Colonic mucosa (tissue), 4 donors: ENCODE results near the gene PUS3. TPM values are rescaled to one million over a fixed set of nuclear protein-coding genes. Genes with fewer than 3 reads are reported as not detected.

ENCODE experiments used
- DNase-seq: peaks from one replicate; pipeline ENCODE4 v3.0.0-alpha.2; 2020
- H3K27ac ChIP-seq: fragments of 200-600 bp; one replicate; pipeline ENCODE4 v1.8.0; 2021
- H3K27me3 ChIP-seq: fragments of 200-600 bp; one replicate; pipeline ENCODE4 v1.8.0; 2021
- H3K36me3 ChIP-seq: fragments of 200-600 bp; one replicate; pipeline ENCODE4 v1.8.0; 2021
- H3K4me1 ChIP-seq: fragments of 200-600 bp; one replicate; pipeline ENCODE4 v1.8.0; 2021; ENCODE audit warnings: mild to moderate bottlenecking
- H3K4me3 ChIP-seq: fragments of 200-600 bp; one replicate; pipeline ENCODE4 v1.8.0; 2021
- H3K9ac ChIP-seq, 2 donors: one replicate each; pipeline ENCODE4 v1.7.0; 2013; ENCODE audit warnings: control low read depth in 2 of 2, low read depth in 2 of 2, low read length in 2 of 2
- H3K9me3 ChIP-seq: fragments of 200-600 bp; one replicate; pipeline ENCODE4 v1.8.0; 2021
- CTCF ChIP-seq: fragments of 200-600 bp; IDR thresholded peaks from one replicate; pipeline ENCODE4 v1.8.0; 2022; ENCODE audit warnings: antibody characterized with exemption, mild to moderate bottlenecking
- intact Hi-C: fragments of 100-400 bp; cut with DNase I; formaldehyde crosslinking; loops from one replicate; pipeline ENCODE4 v1.14.1; 2022
- total RNA-seq, 2 donors: library from RNA; stranded (reverse); fragmentation: NEBNext Ultra II Directional in 1 of 2; extraction: Animal tissue kit (Norgen Biotek cat#: 25700) in 1 of 2; gene quantifications; one replicate each; pipeline ENCODE4 v1.2.1, GENCODE V29; 2021
- donor health status: healthy.
- donor health status: DM: no; HTN: no; CAD: no.
- donor health status: DM: no; HTN: no; CAD: no.

PUS3 gene
- total RNA-seq, 2 donors from 2014 or later, result 6.8 to 8.4 TPM

GRCh38 chr11:125938418-125938817 lies 35.4 kb upstream of the PUS3 start:
- Histone ChIP-seq H3K9ac (no peak overlapping the region), H3K27me3 (no peaks in the 10 kb centered on the region), H3K9me3 (no peaks in the 10 kb centered on the region), H3K36me3 (no peaks in the 10 kb centered on the region), H3K27ac (no peak overlapping the region), H3K4me3 (no peak overlapping the region), H3K4me1 (no peaks in the 10 kb centered on the region)
- TF ChIP-seq CTCF, result no peak
- intact Hi-C loops, result no loop called here
- no peak for DNase-seq

GRCh38 chr11:125935618-125936199 lies 32.7 kb upstream of the PUS3 start:
- Histone ChIP-seq H3K9me3 (no peaks in the 10 kb centered on the region), H3K27me3 (no peaks in the 10 kb centered on the region), H3K27ac (no peak overlapping the region), H3K4me3 (no peak overlapping the region), H3K4me1 (no peaks in the 10 kb centered on the region), H3K36me3 (no peaks in the 10 kb centered on the region), H3K9ac (no peak overlapping the region)
- intact Hi-C loops, result no loop called here
- no peak for TF ChIP-seq CTCF
- DNase-seq, result no peak

GRCh38 chr11:125935056-125935455 lies 32.0 kb upstream of the PUS3 start:
- H3K27ac ChIP-seq, result no peak overlapping the region
- no peaks in the 10 kb centered on the region for H3K4me1 ChIP-seq
- no peak for TF ChIP-seq CTCF
- intact Hi-C loops, result no loop called here
- no peaks in the 10 kb centered on the region for H3K9me3 ChIP-seq
- no peak overlapping the region for H3K9ac ChIP-seq
- no peaks in the 10 kb centered on the region for H3K36me3 ChIP-seq
- no peak for DNase-seq
- H3K4me3 ChIP-seq, result no peak overlapping the region
- no peaks in the 10 kb centered on the region for H3K27me3 ChIP-seq

- Histone ChIP-seq H3K36me3 (no peaks in the 10 kb centered on the region), H3K4me1 (no peaks in the 10 kb centered on the region), H3K9me3 (no peaks in the 10 kb centered on the region), H3K9ac (no peak overlapping the region), H3K4me3 (no peak overlapping the region), H3K27ac (no peak overlapping the region), H3K27me3 (no peaks in the 10 kb centered on the region)
- intact Hi-C loops, result no loop called here
- no peak for DNase-seq
- no peak for TF ChIP-seq CTCF
These were observed 31.5 kb upstream of the PUS3 start for GRCh38 chr11:125934473-125934872.

- no peak for TF ChIP-seq CTCF
- no peaks in the 10 kb centered on the region for H3K9me3 ChIP-seq
- no peak overlapping the region for H3K4me3 ChIP-seq
- intact Hi-C loops, result no loop called here
- H3K27ac ChIP-seq, result no peak overlapping the region
- H3K4me1 ChIP-seq, result no peaks in the 10 kb centered on the region
- H3K36me3 ChIP-seq, result no peaks in the 10 kb centered on the region
- DNase-seq, result no peak
- H3K9ac ChIP-seq, result no peak overlapping the region
- no peaks in the 10 kb centered on the region for H3K27me3 ChIP-seq
These were observed 30.2 kb upstream of the PUS3 start for GRCh38 chr11:125933030-125933813.
